B cell (primary cell): ENCODE measurements around the gene ENOX1.

ENCODE experiments used
- EZH2 ChIP-seq: IDR thresholded peaks from 2 replicates; pipeline ENCODE4 v1.6.1; 2012; ENCODE audit warnings: borderline replicate concordance, low read depth, mild to moderate bottlenecking, moderate library complexity, low read length; ENCODE audit not compliant: insufficient read depth, poor library complexity, severe bottlenecking
- TF ChIP-seq, protein P1 (sequence below): fragments of 200-600 bp; IDR thresholded peaks from one replicate; pipeline ENCODE4 v1.8.0; 2022; ENCODE audit warnings: antibody characterized with exemption, mild to moderate bottlenecking

- TF ChIP-seq, protein P1, sequence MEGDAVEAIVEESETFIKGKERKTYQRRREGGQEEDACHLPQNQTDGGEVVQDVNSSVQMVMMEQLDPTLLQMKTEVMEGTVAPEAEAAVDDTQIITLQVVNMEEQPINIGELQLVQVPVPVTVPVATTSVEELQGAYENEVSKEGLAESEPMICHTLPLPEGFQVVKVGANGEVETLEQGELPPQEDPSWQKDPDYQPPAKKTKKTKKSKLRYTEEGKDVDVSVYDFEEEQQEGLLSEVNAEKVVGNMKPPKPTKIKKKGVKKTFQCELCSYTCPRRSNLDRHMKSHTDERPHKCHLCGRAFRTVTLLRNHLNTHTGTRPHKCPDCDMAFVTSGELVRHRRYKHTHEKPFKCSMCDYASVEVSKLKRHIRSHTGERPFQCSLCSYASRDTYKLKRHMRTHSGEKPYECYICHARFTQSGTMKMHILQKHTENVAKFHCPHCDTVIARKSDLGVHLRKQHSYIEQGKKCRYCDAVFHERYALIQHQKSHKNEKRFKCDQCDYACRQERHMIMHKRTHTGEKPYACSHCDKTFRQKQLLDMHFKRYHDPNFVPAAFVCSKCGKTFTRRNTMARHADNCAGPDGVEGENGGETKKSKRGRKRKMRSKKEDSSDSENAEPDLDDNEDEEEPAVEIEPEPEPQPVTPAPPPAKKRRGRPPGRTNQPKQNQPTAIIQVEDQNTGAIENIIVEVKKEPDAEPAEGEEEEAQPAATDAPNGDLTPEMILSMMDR, result no peak
- no peak for TF ChIP-seq EZH2
These were observed 471.2 kb downstream of the ENOX1 start for GRCh38 chr13:43315522-43315921.
